Activated effector memory CD4-positive, alpha-beta T cell treated with anti-CD3 and anti-CD28 coated beads, Interleukin-2, amount 50 U/mL, for 16 hours (primary cell): ENCODE measurements around the gene DEFB132.

Source experiments
- DNase-seq: peaks from one replicate; pipeline ENCODE4 v3.0.0-alpha.2; 2020

Gene DEFB132

GRCh38 chr20:266596-267562 is 9.4 kb downstream of the DEFB132 start:
- peak; percentile 95 for DNase-seq

GRCh38 chr20:270517-270916 is 13.0 kb downstream of the DEFB132 start:
- DNase-seq = no peak

GRCh38 chr20:271069-271468 is 13.5 kb downstream of the DEFB132 start:
- DNase-seq = no peak

- DNase-seq = no peak
These were observed 14.0 kb downstream of the DEFB132 start for GRCh38 chr20:271528-271927.

- no peak for DNase-seq
These were observed 15.2 kb downstream of the DEFB132 start for GRCh38 chr20:272718-273117.

- DNase-seq = no peak
These were observed 16.4 kb downstream of the DEFB132 start for GRCh38 chr20:273884-274283.

- DNase-seq = no peak
These were observed 18.3 kb downstream of the DEFB132 start for GRCh38 chr20:275791-276190.

GRCh38 chr20:276620-277495 is 19.3 kb downstream of the DEFB132 start:
- DNase-seq = peak; percentile 45

GRCh38 chr20:277496-277781 is 19.9 kb downstream of the DEFB132 start:
- no peak for DNase-seq

GRCh38 chr20:278181-278580 is 20.7 kb downstream of the DEFB132 start:
- DNase-seq = no peak

- no peak for DNase-seq
These were observed 21.4 kb downstream of the DEFB132 start for GRCh38 chr20:278607-279571.

GRCh38 chr20:284172-284571 is 26.6 kb downstream of the DEFB132 start:
- peak; percentile 39 for DNase-seq

GRCh38 chr20:286508-286907 is 29.0 kb downstream of the DEFB132 start:
- DNase-seq = no peak

GRCh38 chr20:288956-289692 is 31.6 kb downstream of the DEFB132 start:
- DNase-seq = no peak

GRCh38 chr20:289693-290083 is 32.2 kb downstream of the DEFB132 start:
- no peak for DNase-seq

GRCh38 chr20:290084-290831 is 32.7 kb downstream of the DEFB132 start, which contains the start of gene C20orf96:
Gene C20orf96, minus strand, starts transcription at chr20:290750. Its CDS starts 140 bp downstream, at chr20:290610.
- peak; percentile 93 for DNase-seq

- DNase-seq = no peak
These were observed 37.1 kb downstream of the DEFB132 start for GRCh38 chr20:294602-295001.

GRCh38 chr20:295804-296203 is 38.3 kb downstream of the DEFB132 start:
- no peak for DNase-seq

- DNase-seq = peak; percentile 94
These were observed 39.8 kb downstream of the DEFB132 start, which contains the start of gene ZCCHC3 for GRCh38 chr20:297098-297924. Gene ZCCHC3, plus strand, starts transcription at chr20:297570. Its CDS starts 17 bp downstream, at chr20:297587.
